Neural progenitor cell (in vitro differentiated cells): Measurements from ENCODE around the gene BMPR1B. TPM values are rescaled to one million over a fixed set of nuclear protein-coding genes. Genes with fewer than 3 reads are reported as not detected.

ENCODE experiments used
- DNase-seq: peaks from one replicate; pipeline ENCODE4 v3.0.0-alpha.2; 2016; ENCODE audit warnings: low spot score
- H2AFZ ChIP-seq: fragments of 200-600 bp; sonication (generic); replicated peaks from 2 replicates; pipeline ENCODE4 v1.6.1; 2016; ENCODE audit warnings: antibody characterized with exemption
- H3F3A ChIP-seq: fragments of 200-600 bp; sonication (generic); 2 replicates; pipeline ENCODE4 v1.6.1; 2016; ENCODE audit warnings: antibody characterized with exemption, low read depth
- H3K27ac ChIP-seq: fragments of 200-600 bp; sonication (generic); 2 replicates; pipeline ENCODE4 v1.5.1; 2016; ENCODE audit warnings: mild to moderate bottlenecking
- H3K27me3 ChIP-seq: fragments of 200-600 bp; sonication (generic); 2 replicates; pipeline ENCODE4 v1.6.1; 2016; ENCODE audit warnings: mild to moderate bottlenecking, moderate library complexity
- H3K36me3 ChIP-seq: fragments of 200-600 bp; sonication (generic); 2 replicates; pipeline ENCODE4 v1.5.1; 2016
- H3K4me1 ChIP-seq: fragments of 200-600 bp; sonication (generic); 2 replicates; pipeline ENCODE4 v1.6.1; 2016; ENCODE audit warnings: mixed run types
- H3K4me2 ChIP-seq: fragments of 200-600 bp; sonication (generic); 2 replicates; pipeline ENCODE4 v1.6.1; 2016
- H3K4me3 ChIP-seq: fragments of 200-600 bp; sonication (generic); 2 replicates; pipeline ENCODE4 v1.5.1; 2016
- H3K79me2 ChIP-seq: fragments of 200-600 bp; sonication (generic); 2 replicates; pipeline ENCODE4 v1.6.1; 2016; ENCODE audit warnings: low read depth
- H3K9ac ChIP-seq: fragments of 200-600 bp; sonication (generic); 2 replicates; pipeline ENCODE4 v1.6.1; 2016
- H3K9me3 ChIP-seq: fragments of 200-600 bp; sonication (generic); 2 replicates; pipeline ENCODE4 v1.5.1; 2016; ENCODE audit warnings: low read depth
- H4K20me1 ChIP-seq: fragments of 200-600 bp; sonication (generic); 2 replicates; pipeline ENCODE4 v1.6.1; 2016; ENCODE audit warnings: low read depth
- H3K27ac Mint-ChIP-seq: 3 replicates; pipeline ENCODE4 v1.8.0; 2021; ENCODE audit warnings: mixed read lengths
- H3K27me3 Mint-ChIP-seq: 2 replicates; pipeline ENCODE4 v1.8.0; 2022; ENCODE audit warnings: low read depth, mild to moderate bottlenecking, inconsistent platforms, moderate library complexity, mixed read lengths; ENCODE audit not compliant: insufficient read depth
- H3K36me3 Mint-ChIP-seq: 3 replicates; pipeline ENCODE4 v1.8.0; 2021; ENCODE audit warnings: mixed read lengths
- H3K4me1 Mint-ChIP-seq: 3 replicates; pipeline ENCODE4 v1.8.0; 2021; ENCODE audit warnings: mixed read lengths
- H3K4me3 Mint-ChIP-seq: 3 replicates; pipeline ENCODE4 v1.8.0; 2021; ENCODE audit warnings: mild to moderate bottlenecking, moderate library complexity, mixed read lengths
- H3K9me3 Mint-ChIP-seq: 3 replicates; pipeline ENCODE4 v1.8.0; 2020; ENCODE audit warnings: mixed read lengths
- EZH2 ChIP-seq: fragments of 200-600 bp; sonication (generic); IDR thresholded peaks from 2 replicates; pipeline ENCODE4 v1.6.1; 2017; ENCODE audit warnings: antibody characterized with exemption, mild to moderate bottlenecking, moderate library complexity
- EZH2phosphoT487 ChIP-seq: fragments of 200-600 bp; sonication (generic); IDR thresholded peaks from 2 replicates; pipeline ENCODE4 v1.6.1; 2017; ENCODE audit warnings: antibody characterized with exemption
- total RNA-seq: library from RNA; depleted of rRNA; stranded (reverse); fragments of >200 nt; gene quantifications from 2 replicates; pipeline ENCODE4 v1.2.3, GENCODE V29; 2015; ENCODE audit warnings: low replicate concordance
- TF ChIP-seq, protein P1 (sequence below): fragments of 200-600 bp; sonication (generic); IDR thresholded peaks from 2 replicates; pipeline ENCODE4 v1.5.1; 2017; ENCODE audit warnings: antibody characterized with exemption, mild to moderate bottlenecking

Gene BMPR1B
- total RNA-seq, 1 donor from 2014 or later: 2.7 TPM

DNA sequence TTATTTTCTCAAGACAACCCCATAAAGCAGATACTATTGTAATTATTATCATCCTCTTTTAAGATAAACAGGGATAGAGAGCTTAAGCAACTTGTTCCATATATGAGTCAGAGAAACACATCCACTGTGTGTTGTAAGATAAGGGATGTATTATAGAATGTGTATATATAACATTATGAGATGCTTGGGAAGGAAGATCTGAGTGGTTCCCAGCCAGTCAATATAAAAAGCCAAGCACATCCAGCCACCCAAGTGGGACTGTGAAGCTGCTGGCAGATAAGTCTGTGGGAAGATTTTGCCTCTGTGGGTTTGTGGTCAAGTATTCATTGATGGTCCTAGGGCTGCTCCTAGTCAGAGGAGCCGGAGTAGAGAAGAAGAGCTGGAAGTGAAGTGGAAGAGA, 16.5 kb upstream of the BMPR1B start:
- Histone ChIP-seq H3K79me2 (no peaks in the 10 kb centered on the region), H3K4me2 (no peak overlapping the region)
- TF ChIP-seq, protein P1, sequence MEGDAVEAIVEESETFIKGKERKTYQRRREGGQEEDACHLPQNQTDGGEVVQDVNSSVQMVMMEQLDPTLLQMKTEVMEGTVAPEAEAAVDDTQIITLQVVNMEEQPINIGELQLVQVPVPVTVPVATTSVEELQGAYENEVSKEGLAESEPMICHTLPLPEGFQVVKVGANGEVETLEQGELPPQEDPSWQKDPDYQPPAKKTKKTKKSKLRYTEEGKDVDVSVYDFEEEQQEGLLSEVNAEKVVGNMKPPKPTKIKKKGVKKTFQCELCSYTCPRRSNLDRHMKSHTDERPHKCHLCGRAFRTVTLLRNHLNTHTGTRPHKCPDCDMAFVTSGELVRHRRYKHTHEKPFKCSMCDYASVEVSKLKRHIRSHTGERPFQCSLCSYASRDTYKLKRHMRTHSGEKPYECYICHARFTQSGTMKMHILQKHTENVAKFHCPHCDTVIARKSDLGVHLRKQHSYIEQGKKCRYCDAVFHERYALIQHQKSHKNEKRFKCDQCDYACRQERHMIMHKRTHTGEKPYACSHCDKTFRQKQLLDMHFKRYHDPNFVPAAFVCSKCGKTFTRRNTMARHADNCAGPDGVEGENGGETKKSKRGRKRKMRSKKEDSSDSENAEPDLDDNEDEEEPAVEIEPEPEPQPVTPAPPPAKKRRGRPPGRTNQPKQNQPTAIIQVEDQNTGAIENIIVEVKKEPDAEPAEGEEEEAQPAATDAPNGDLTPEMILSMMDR: no peak
- no peak for TF ChIP-seq EZH2
- no peak for TF ChIP-seq EZH2phosphoT487

GRCh38 chr4:94743838-94744237, 13.9 kb upstream of the BMPR1B start:
- Histone ChIP-seq H3K27ac (no peak overlapping the region), H4K20me1 (no peaks in the 10 kb centered on the region), H3K79me2 (no peaks in the 10 kb centered on the region), H3K9me3 (no peaks in the 10 kb centered on the region), H3K4me2 (no peak overlapping the region), H3F3A (no peaks in the 10 kb centered on the region), H3K27me3 (no peaks in the 10 kb centered on the region), H3K4me3 (no peak overlapping the region), H3K36me3 (no peaks in the 10 kb centered on the region), H3K4me1 (no peaks in the 10 kb centered on the region), H2AFZ (no peak overlapping the region), H3K9ac (no peak overlapping the region)
- Mint-ChIP-seq H3K9me3 (no peaks in the 10 kb centered on the region), H3K36me3 (no peaks in the 10 kb centered on the region), H3K27me3 (peaks cover 2% of the 10 kb centered on the region), H3K27ac (no peak overlapping the region), H3K4me3 (no peak overlapping the region), H3K4me1 (peaks cover 17% of the 10 kb centered on the region)
- TF ChIP-seq, protein P1: no peak
- TF ChIP-seq EZH2 (no peak), EZH2phosphoT487 (no peak)
- no peak for DNase-seq

More for the DNA sequence above, 16.5 kb upstream of the BMPR1B start:
- Mint-ChIP-seq H3K36me3 (no peaks in the 10 kb centered on the region), H3K9me3 (no peaks in the 10 kb centered on the region), H3K4me1 (peaks cover 17% of the 10 kb centered on the region), H3K4me3 (no peak overlapping the region), H3K27ac (no peak overlapping the region), H3K27me3 (peaks cover 3% of the 10 kb centered on the region)
- no peak overlapping the region for H3K27ac ChIP-seq
- no peaks in the 10 kb centered on the region for H3K36me3 ChIP-seq
- H4K20me1 ChIP-seq: no peaks in the 10 kb centered on the region
- H3K4me1 ChIP-seq: no peaks in the 10 kb centered on the region
- no peaks in the 10 kb centered on the region for H3F3A ChIP-seq
- no peak overlapping the region for H3K9ac ChIP-seq
- no peak overlapping the region for H3K4me3 ChIP-seq
- no peaks in the 10 kb centered on the region for H3K27me3 ChIP-seq
- H2AFZ ChIP-seq: no peak overlapping the region
- H3K9me3 ChIP-seq: no peaks in the 10 kb centered on the region
- DNase-seq: no peak

GRCh38 chr4:94744850-94745249, 12.9 kb upstream of the BMPR1B start:
- TF ChIP-seq, protein P1: no peak
- TF ChIP-seq EZH2phosphoT487 (no peak), EZH2 (no peak)
- Histone ChIP-seq H3F3A (no peaks in the 10 kb centered on the region), H3K9me3 (no peaks in the 10 kb centered on the region), H3K4me2 (no peak overlapping the region), H3K4me3 (no peak overlapping the region), H3K9ac (no peak overlapping the region), H3K27ac (no peak overlapping the region), H3K36me3 (no peaks in the 10 kb centered on the region), H3K4me1 (no peaks in the 10 kb centered on the region), H3K27me3 (no peaks in the 10 kb centered on the region), H4K20me1 (no peaks in the 10 kb centered on the region), H3K79me2 (no peaks in the 10 kb centered on the region), H2AFZ (no peak overlapping the region)
- Mint-ChIP-seq H3K9me3 (no peaks in the 10 kb centered on the region), H3K27me3 (peaks cover 2% of the 10 kb centered on the region), H3K4me1 (peaks cover 17% of the 10 kb centered on the region), H3K4me3 (no peak overlapping the region), H3K36me3 (no peaks in the 10 kb centered on the region), H3K27ac (peak overlapping the region; percentile 64)
- DNase-seq: no peak
